C4-2B (cell line): Measurements from ENCODE around the gene MOB1B.

Experiments
- ZFX ChIP-seq: fragments of 450-650 bp; IDR thresholded peaks from 2 replicates; pipeline ENCODE4 v1.6.1; 2017
- TF ChIP-seq, protein P1 (sequence below): fragments of 450-650 bp; conservative IDR thresholded peaks from 2 replicates; pipeline ENCODE4 v1.5.1; 2017; ENCODE audit warnings: mild to moderate bottlenecking

GRCh38 chr4:70925899-70926635 lies 23.9 kb downstream of the MOB1B start:
- TF ChIP-seq, protein P1, sequence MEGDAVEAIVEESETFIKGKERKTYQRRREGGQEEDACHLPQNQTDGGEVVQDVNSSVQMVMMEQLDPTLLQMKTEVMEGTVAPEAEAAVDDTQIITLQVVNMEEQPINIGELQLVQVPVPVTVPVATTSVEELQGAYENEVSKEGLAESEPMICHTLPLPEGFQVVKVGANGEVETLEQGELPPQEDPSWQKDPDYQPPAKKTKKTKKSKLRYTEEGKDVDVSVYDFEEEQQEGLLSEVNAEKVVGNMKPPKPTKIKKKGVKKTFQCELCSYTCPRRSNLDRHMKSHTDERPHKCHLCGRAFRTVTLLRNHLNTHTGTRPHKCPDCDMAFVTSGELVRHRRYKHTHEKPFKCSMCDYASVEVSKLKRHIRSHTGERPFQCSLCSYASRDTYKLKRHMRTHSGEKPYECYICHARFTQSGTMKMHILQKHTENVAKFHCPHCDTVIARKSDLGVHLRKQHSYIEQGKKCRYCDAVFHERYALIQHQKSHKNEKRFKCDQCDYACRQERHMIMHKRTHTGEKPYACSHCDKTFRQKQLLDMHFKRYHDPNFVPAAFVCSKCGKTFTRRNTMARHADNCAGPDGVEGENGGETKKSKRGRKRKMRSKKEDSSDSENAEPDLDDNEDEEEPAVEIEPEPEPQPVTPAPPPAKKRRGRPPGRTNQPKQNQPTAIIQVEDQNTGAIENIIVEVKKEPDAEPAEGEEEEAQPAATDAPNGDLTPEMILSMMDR = no peak
- no peak for TF ChIP-seq ZFX
